Stimulated activated CD4-positive, alpha-beta T cell treated with anti-CD3 and anti-CD28 coated beads, TNF-alpha, amount 100 ng/mL, for 48 hours (primary cell): ENCODE measurements around the gene ATP13A2.
"Not testable (repeated sequence)": the region's sequence is repeated elsewhere in the genome, so short reads cannot be mapped to it uniquely, and the experiment has no call there.

Source experiments
- DNase-seq, 3 donors: peaks; one replicate each; pipeline ENCODE4 v3.0.0-alpha.2; 2020; ENCODE audit warnings: low read depth in 3 of 3

Gene ATP13A2

DNA sequence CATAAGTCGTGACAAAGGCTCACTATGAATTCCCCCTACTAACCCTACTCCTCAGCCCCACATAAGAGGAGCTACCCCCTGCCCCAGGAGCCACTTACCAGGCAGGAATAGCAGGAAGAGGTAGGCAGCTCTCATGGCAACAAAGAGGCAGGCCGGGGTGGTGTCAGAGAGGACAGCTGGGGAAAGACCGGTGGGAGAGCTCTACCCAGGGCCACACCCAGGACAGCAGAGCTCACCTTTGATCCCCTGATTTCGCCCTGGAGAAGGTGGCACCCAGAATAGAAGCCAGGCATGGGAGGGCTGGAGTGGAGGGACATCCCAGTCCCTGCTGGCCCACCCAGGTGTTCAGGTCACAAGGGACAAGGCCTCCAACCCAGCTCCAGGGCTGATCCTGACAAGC, 33.6 kb downstream of the ATP13A2 start:
- DNase-seq, result no peak

DNA sequence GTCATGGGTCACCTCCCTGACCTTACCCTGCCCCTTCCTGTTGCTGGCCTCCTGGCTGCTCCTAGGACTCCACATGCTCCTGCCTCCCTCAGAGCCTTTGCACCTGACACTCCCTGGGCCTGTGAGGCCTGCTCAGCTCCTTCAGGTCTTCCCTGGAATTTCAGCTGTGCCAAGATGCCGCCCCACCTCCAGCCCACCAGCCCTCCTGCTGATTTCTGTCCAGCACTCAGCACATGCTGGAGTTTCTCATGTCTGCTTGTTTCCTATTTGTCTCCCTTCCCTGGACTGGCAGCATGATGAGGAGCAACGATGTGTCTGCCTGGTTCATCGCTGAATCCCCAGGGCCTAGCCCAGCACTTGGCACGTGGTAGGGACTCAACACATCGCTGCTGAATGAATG, 34.4 kb downstream of the ATP13A2 start:
- no peak for DNase-seq

DNA sequence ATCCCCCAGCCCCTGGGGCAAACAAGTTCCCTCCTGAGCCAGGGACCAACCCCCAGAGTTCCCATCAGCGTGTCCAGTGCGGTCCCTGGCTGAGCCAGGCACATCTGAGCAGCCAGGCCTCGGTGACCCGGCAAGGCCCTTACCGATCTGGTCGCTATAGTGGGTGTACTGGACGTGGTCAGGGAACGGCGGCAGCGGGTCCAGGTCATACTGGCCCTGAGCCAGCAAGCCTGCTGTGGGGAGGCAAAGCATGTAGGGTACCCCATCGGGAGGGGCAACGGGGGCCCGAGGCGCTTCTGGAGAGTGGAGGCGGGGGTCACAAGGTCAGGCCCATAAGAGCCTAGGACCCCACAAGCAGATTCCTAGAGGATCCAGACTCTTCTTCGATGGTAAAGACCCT, 34.8 kb downstream of the ATP13A2 start:
- DNase-seq, result no peak

DNA sequence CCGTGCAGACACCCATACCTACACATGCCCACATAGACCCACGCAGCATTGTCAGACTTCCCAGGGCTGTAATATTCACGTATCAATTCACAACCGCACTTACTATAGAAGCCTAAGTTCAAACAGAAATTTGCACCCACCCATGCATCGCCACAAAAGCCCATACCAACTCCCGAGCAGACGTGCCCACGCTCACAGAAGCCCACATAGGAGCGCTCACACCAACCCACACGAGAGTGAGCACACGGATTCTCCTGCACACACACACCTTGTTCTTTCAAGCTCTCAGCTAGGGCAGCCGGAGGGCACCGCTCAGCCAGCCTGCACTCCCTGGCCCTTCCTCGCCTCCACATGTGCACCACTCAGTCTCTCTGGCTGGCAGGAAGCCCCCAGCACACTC, 35.9 kb downstream of the ATP13A2 start:
- no peak for DNase-seq

DNA sequence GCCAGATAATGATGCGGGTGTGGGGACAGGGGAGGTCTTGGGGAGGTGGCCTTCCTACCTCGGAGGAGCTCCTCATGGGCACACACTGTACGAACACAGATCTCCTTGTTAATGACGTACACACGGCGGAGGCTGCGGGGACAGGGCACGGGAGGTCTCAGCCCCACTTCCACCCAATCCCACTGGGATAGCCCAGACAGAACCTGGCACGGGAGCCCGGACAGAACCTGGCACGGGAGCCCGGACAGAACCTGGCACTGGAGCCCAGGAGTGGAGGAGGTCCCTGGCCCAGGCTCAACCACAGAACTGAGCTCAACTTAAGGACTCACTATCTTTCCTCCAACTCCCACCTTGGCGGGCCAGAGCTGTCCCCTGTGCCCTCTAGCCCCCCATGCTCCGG, 36.5 kb downstream of the ATP13A2 start:
- DNase-seq, result no peak

DNA sequence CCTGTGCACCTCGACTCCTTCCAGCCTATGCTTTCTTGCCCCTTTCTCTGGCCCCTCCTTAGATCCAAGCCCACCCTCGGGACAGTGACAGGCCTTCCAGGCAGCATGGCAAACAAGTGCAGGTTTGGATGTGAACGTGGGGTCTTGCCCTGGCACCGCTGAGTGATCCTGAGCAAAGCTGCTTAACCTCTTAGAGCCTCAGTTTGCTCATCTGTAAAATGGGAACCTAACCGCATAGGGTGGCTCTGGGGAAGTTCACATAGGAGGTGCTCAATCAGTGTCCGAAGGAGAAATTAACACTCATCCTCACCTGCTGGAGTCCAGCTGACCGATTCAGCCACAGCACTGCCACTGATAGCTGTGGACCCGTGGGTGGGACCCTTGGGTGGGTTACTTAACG, 38.5 kb downstream of the ATP13A2 start:
- no peak for DNase-seq

DNA sequence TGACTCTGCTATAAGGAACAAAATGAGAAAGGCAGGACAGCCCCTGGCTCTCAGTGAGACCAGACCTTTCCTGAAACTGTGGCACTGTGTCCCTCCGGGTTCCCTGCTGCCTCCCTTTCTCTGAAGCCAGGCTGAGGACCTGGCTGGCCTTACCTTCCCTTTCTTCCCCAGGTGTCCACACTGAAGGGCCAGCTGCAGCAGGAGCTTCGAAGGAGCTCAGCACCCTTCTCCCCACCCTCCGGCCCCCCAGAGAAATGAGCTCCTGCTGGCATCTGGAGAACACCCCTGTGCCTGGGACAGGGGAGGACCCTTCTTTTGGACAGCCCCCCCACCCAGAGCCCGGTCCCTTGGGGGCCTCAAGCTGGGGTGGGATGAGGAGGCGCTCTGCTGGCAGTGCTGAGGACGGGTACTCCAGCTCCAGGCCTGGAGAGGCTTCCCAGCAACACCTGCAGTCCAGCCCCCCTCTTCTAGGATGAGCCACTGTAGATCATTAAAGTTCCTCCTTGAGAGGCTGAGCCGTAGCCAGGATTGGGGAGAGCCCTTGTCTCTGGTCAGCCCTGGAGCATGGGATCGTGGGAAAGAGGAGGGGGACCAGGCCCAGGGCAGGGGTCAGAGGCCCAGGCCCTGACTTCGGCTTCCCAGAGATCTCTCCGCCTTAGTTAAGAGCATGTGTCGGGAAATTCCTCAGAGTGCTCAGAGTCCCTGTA, 39.4 kb downstream of the ATP13A2 start:
- DNase-seq, result no peak

DNA sequence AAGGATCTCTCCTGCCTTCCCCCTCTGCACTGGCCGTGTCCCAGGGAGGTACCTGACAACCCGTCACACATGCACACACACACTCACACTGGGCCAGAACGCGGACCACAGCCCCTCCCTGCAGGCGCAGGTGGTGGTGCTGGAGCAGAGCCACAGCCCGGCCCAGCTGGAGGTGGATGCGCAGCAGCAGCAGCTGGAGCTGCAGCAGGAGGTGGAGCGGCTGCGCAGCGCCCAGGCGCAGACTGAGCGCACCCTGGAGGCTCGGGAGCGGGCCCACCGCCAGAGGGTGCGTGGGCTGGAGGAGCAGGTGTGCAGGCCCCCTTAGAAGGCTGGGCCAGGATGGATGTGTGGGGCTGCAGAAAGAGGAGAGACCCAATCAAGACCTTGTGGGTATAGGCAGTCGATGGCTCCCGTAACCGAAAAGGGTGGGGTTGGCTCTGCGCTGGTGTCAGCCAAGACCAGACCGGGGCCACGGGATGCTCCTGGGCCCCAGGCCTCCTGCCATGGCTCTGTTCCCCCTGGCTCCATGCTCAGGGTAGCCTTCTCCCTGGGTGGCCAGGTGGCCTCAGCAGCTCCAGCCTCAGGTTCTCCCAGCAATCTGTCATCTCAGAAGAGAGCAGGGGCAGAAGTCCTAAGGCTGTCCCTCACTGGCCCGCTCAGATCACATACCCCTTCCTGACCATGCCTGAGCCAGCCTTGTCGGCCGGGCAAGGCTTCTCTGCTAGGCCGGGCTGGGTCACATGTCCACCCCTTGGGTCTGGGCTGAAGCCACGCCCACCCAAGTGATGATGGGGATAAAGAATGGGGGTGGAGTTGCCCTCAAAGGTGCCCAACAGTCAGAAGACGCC, 40.2 kb downstream of the ATP13A2 start:
- DNase-seq, result no peak

DNA sequence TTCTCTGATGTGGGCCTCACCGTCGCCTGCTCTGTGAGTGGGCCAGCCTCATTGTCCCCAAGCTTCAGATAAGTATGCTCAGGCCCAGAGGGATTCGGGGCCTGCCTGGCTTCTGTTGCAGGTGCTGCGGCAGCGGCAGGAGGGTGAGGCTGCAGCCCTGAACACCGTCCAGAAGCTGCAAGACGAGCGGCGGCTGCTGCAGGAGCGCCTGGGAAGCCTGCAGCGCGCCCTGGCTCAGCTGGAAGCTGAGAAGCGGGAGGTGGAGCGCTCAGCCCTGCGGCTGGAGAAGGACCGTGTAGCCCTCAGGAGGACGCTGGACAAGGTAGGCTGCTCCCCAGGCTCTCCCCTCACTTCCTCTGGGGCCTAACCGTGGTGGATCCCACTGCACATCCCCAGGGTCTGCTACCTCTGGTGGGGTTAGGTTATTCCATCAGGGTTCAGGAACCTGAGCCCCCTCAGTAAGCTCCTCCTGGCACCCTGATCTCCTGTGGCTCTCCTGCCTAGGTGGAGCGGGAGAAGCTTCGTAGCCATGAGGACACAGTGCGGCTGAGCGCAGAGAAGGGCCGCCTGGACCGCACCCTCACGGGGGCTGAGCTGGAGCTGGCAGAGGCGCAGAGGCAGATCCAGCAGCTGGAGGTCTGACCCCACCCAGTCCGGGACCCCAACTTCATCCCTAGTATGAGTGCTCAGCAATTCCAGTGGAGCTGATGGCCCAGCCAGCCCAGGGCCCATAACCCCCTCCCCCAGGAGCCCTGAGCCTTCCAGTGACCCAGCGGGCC, 41.4 kb downstream of the ATP13A2 start:
- DNase-seq, result no peak

DNA sequence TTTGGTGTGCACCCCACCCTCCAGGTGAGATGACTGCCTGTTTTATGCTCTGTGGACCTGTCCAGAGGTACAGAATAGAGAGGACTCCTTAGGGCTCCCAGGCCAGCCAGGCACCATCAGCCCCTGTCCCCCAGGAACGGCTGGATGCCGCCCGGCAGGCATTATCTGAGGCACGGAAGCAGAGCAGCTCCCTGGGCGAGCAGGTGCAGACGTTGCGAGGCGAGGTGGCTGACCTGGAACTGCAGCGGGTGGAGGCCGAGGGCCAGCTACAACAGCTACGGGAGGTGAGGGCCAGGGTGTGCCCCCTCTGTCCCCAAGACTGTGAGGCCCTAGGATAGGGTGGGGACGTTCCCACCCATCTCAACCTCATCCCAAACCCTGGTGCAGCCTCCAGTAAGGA, 42.1 kb downstream of the ATP13A2 start:
- DNase-seq, result no peak

DNA sequence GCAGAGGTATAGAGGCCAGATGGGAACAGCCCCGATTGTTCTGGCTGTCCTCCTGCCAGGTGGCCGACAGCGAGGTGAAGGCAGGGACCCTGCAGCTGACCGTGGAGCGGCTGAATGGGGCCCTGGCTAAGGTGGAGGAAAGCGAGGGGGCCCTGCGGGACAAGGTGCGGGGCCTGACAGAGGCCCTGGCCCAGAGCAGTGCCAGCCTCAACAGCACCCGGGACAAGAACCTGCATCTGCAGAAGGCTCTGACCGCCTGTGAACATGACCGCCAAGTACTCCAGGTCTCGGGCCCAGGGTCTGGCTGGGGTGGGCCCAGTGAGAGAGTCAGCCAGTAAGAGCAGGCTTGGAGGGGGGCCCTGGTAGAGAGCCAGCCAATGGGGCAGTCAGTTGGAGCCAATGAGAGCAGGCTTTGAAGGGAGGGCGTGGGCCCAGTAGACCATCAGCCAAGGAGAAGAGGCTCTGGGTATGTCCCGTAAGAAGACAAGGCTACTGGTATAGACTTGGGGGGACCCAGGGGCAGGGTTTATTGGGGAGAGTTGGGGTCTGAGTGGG, 42.6 kb downstream of the ATP13A2 start:
- DNase-seq, result no peak

DNA sequence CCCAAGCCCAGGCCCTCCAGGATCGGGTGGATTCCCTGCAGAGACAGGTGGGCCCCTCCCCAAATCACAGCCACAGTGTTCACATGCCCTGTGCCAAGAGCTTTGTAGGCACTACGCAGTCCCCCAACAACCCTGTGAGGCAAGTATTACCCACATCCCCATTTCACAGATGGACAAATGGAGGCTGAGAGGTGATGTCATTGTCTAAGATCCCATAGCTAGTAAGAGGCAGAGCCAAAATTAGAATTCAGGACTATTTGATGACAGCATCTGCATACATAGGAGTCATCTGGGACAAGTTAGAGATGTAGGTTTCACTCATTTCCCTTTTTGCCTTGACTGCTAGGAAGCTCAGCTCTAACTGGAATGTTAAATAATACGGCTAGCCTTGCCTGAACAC, 43.4 kb downstream of the ATP13A2 start:
- DNase-seq, result no peak

DNA sequence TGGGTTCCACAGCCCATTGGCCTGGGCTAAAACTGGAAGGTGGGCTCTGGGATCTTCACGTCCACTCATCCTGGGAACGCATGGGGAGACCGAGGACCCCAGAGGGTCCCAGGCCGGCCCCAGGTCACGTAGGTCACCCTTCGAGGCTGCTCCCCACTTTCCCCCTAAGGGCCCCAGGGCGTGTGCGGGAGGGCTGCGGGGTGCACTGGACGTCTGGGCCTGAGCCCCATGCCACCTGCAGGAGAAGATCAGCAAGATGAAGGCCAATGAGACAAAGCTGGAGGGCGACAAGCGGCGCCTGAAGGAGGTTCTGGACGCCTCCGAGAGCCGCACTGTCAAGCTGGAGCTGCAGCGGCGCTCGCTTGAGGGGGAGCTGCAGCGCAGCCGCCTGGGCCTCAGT, 43.8 kb downstream of the ATP13A2 start:
- DNase-seq, result no peak

DNA sequence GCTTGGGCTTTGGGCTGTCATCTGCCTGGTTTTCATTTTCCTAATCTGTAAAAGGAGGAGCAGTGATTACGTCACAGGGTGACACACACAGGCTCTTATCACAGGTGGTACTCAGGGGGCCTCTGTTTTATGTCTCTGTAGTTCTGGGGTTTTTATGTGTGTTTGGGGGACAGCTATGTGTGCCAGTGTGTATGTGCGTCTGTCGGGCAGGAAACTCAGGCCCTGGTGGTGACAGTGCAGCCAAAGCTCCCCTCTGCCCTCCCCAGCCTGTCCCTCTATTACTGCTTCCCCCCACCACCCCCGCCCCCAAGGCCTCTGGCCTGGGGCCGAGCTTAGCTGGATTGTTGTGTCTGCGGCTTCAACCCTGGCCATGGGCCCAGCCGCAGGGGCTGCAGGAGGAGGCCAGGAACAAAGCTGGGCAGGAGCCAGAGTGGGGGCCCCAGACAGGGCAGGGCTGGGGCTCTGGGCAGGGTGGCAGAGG, 44.6 kb downstream of the ATP13A2 start:
- no peak for DNase-seq

DNA sequence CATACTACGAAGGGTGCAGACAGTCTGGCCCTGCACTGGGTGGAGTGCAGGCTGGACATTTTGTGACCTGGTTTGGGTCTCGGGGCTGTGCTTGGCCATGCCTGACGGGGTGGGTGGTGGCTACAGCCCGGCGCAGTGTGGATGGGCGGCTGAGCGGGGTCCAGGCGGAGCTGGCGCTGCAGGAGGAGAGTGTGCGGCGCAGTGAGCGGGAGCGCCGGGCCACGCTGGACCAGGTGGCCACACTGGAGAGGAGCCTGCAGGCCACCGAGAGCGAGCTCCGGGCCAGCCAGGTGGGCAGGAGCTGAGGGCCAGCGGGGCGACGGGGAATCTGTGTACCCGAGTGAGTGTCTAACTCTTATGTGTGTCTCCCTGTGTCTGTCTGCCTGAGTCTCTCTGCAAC, 45.4 kb downstream of the ATP13A2 start:
- DNase-seq, result no peak

DNA sequence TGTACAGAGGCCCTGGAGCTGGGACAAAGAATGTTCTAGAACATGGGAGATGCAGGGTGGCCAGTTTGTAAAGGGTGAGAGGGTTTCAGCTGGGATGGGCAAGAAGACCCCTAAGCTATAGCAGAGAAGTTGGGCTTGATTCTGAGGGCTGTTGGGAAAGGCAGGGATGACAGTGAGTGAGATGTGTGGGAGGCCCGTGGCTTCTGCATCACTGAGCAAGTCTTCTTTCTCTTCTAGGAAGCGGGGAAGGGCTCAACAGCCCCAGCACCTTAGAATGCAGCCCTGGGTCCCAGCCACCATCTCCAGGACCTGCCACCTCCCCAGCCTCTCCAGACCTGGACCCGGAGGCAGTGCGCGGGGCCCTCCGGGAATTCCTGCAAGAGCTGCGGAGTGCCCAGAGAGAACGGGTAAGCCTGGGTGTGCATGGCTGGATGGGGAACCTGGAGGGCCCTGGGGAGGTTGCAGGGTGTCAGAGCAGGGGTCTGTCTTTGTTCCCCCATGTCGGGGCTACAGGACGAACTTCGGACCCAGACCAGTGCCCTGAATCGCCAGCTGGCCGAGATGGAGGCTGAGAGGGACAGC, 46.2 kb downstream of the ATP13A2 start:
- no peak for DNase-seq

DNA sequence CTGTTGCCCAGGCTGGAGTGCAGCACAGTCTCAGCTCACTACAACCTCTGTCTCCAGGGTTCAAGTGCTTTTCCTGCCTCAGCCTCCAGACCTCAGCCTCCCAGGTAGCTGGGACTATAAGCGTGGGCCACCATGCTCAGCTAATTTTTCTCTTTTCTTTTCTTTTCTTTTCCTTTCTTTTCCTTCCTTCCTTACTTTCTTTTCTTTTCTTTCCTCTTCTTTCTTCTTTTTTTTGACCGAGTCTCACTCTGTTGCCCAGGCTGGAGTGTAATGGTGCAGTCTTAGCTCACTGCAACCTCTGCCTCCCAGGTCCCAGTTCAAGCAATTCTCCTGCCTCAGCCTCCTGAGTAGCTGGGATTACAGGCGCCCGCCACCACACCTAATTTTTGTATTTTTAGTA, 47.6 kb downstream of the ATP13A2 start:
- DNase-seq, result not testable (repeated sequence)

DNA sequence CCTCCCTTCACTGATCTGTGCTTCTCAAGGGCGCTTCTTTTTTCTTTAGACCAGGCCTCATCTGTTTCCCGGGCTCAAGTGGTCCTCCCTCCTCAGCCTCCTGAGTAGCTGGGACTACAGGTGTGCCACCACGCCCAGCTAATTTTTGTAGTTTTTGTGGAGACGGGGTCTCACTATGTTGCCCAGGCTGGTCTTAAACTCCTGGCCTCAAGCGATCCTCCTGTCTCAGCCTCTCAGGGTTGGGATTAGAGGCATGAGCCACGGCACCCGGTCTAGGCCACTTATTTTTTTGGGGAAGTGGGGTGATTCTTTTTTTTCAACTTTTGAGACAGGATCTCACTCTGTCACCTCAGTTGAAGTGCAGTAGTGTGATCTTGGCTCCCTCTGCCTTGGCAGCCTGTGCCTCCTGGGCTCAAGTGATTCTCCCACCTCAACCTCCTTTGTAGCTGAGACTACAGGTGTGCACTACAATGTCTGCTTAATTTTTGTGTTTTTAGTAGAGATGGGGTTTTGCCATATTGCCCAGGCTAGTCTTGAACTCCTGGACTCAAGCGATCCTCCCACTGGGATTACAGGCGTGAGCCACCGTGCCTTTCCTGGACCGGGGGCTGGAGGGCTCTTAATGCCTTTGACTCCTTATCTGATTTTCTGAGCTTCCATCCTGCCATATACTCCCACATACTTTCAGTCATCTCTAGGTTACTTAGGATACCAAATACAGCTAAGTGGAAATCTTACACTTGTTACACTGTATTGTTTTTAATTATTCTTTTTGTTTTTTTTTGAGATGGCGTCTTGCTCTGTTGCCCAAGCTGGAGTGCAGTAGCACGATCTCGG, 50.2 kb downstream of the ATP13A2 start:
- no peak for DNase-seq

DNA sequence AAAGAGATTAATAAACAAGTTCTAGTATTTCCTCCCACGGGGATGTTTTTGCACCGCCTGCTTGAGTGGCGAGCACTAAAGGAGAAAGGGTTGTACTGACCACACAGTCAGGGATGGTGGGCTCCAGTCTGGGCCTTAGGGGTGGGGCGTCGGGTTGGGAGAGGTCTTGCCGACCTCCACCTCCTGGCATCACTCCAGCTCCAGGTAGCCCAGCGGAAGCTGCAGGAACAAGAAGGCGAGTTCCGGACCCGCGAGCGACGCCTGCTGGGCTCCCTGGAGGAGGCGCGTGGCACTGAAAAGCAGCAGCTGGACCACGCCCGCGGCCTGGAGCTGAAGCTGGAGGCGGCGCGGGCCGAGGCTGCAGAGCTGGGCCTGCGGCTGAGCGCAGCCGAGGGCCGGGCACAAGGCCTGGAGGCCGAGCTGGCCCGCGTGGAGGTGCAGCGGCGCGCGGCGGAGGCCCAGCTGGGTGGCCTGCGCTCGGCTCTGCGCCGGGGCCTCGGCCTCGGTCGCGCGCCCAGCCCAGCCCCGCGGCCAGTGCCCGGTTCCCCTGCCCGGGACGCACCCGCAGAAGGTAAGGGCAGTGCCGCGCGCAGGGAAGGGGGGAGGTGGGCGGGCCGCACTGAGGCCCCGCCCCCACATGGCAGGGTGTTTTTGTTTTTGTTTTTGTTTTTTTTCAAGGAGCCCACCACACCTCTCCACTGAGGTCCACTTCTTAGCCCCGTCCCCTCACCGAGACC, 51.0 kb downstream of the ATP13A2 start:
- peak; percentile 70 to 78 (median 75) for DNase-seq

DNA sequence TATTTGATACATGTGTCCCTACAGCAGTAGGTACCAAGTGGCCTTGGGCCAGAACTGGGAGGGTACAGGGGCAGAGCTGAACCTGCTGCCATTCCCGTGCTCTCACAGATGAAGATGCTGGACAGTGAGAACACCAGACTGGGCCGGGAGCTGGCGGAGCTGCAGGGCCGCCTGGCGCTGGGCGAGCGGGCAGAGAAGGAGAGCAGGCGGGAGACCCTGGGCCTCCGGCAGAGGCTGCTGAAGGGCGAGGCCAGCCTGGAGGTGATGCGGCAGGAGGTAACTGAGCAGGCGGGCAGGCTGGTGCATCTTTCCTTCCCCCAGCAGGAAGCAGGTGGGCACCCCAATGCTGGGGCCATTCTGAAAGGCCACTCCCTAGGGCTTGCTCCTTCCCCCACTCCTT, 53.3 kb downstream of the ATP13A2 start:
- DNase-seq, result no peak
